ENCODE data around the gene PSMB7.

PSMB7 gene

DNA sequence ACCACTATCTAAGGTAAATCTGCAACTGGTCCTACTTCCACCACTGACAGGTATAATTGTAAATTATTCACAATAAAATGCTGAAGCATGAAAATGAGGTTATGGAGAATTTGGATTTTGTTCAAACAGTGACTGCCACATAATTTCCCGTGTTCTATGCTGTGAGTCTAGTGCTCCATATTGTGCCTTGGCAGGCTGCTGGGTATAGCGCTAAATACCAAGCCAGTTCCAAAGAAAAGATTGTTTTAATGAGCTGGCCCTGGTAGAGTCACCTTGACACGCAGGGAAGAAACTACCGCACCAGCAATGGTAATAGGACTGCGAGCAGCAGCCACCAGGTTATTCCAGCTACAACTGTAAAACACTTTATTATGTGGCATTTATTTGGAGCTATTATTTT, 30.4 kb downstream of the PSMB7 start:
- DNase-seq: no peak

DNA sequence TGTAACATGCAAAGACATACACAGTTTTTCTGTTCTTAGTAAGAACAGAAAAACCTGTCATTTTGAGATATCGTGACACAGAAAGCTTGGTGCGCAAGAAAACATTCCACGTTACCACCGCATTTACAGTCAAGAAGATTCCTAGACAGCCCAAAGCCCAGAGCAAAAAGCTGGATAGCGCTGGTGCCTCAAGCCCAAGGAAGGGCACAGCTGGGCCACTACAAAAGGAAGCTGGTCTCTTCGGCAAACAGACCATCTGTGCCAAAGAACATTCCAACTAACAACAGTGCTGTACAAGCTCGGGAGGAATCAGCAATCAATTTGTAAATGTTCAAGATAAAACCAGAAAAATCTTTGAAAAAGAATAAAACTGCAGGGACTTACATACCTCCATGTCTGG, 31.0 kb downstream of the PSMB7 start:
- H3K4me3 ChIP-seq (ENCODE audit: low read depth, low read length): no peak overlapping the region
- H4K8ac ChIP-seq (ENCODE audit: low read depth, low read length): no peak overlapping the region
- WGBS (ENCODE audit: extremely low coverage, insufficient coverage, insufficient read length): no CpG with 5 or more reads among the region's 7 CpGs
- H4K91ac ChIP-seq (ENCODE audit: low read depth, low read length): no peak overlapping the region
- H3K14ac ChIP-seq (ENCODE audit: low read length): no peak overlapping the region
- H2AFZ ChIP-seq (ENCODE audit: insufficient read depth, low read length, poor library complexity): no peak overlapping the region
- H3K18ac ChIP-seq (ENCODE audit: low read length): no peak overlapping the region
- H3K23ac ChIP-seq (ENCODE audit: low read length): no peak overlapping the region
- H2BK5ac ChIP-seq (ENCODE audit: low read depth, low read length, poor library complexity): no peak overlapping the region
- H3K4ac ChIP-seq (ENCODE audit: low read depth, low read length): no peak overlapping the region
- no peak overlapping the region for H3K4me2 ChIP-seq (ENCODE audit: low read length)
- no peak overlapping the region for H3K27ac ChIP-seq (ENCODE audit: low read depth, low read length)
- H4K12ac ChIP-seq (ENCODE audit: low read depth, low read length): no peak overlapping the region
- no peaks in the 10 kb centered on the region for H3K79me1 ChIP-seq (ENCODE audit: low read length)
- H2BK120ac ChIP-seq (ENCODE audit: insufficient read depth, low read length, poor library complexity): no peak overlapping the region
- peaks cover 14 to 18% of the 10 kb centered on the region in 2 experiments for H3K36me3 ChIP-seq (ENCODE audit: control insufficient read depth in 1 of 2, insufficient read depth in 2 of 2, low read length in 2 of 2)
- no peak overlapping the region for H2BK12ac ChIP-seq (ENCODE audit: low read length)
- H3K9me3 ChIP-seq (ENCODE audit: insufficient read depth, low read depth, low read length): no peaks in the 10 kb centered on the region
- H3K4me1 ChIP-seq (ENCODE audit: control insufficient read depth in 1 of 2, insufficient read depth in 2 of 2, low read length in 2 of 2): no peaks in the 10 kb centered on the region
- H2AK5ac ChIP-seq (ENCODE audit: low read length): no peak overlapping the region
- H3K27me3 ChIP-seq (ENCODE audit: insufficient read depth, low read length): no peaks in the 10 kb centered on the region
- no peak for DNase-seq
- peaks cover 1% of the 10 kb centered on the region for H3K79me2 ChIP-seq (ENCODE audit: control insufficient read depth, insufficient read depth, low read length, poor library complexity)
- no peak overlapping the region for H3K9ac ChIP-seq (ENCODE audit: low read length)

More for the DNA sequence above, 30.4 kb downstream of the PSMB7 start:
- no peak overlapping the region for H3K18ac ChIP-seq (ENCODE audit: low read length)
- H3K27me3 ChIP-seq (ENCODE audit: insufficient read depth, low read length): no peaks in the 10 kb centered on the region
- H3K36me3 ChIP-seq (ENCODE audit: control insufficient read depth in 1 of 2, insufficient read depth in 2 of 2, low read length in 2 of 2): peaks cover 14 to 17% of the 10 kb centered on the region in 2 experiments
- no peak overlapping the region for H2BK120ac ChIP-seq (ENCODE audit: insufficient read depth, low read length, poor library complexity)
- peaks cover 3% of the 10 kb centered on the region for H3K79me2 ChIP-seq (ENCODE audit: control insufficient read depth, insufficient read depth, low read length, poor library complexity)
- H3K9me3 ChIP-seq (ENCODE audit: insufficient read depth, low read depth, low read length): no peaks in the 10 kb centered on the region
- no peak overlapping the region for H2AK5ac ChIP-seq (ENCODE audit: low read length)
- no peak overlapping the region for H4K12ac ChIP-seq (ENCODE audit: low read depth, low read length)
- no peak overlapping the region for H3K23ac ChIP-seq (ENCODE audit: low read length)
- no peak overlapping the region for H3K27ac ChIP-seq (ENCODE audit: low read depth, low read length)
- no peak overlapping the region for H3K4me2 ChIP-seq (ENCODE audit: low read length)
- H2BK5ac ChIP-seq (ENCODE audit: low read depth, low read length, poor library complexity): no peak overlapping the region
- H3K9ac ChIP-seq (ENCODE audit: low read length): no peak overlapping the region
- H4K8ac ChIP-seq (ENCODE audit: low read depth, low read length): no peak overlapping the region
- no CpG with 5 or more reads among the region's 5 CpGs for WGBS (ENCODE audit: extremely low coverage, insufficient coverage, insufficient read length)
- H3K79me1 ChIP-seq (ENCODE audit: low read length): no peaks in the 10 kb centered on the region
- H3K4ac ChIP-seq (ENCODE audit: low read depth, low read length): no peak overlapping the region
- no peak overlapping the region for H2AFZ ChIP-seq (ENCODE audit: insufficient read depth, low read length, poor library complexity)
- H3K4me1 ChIP-seq (ENCODE audit: control insufficient read depth in 1 of 2, insufficient read depth in 2 of 2, low read length in 2 of 2): peaks cover 0 to 2% of the 10 kb centered on the region in 2 experiments
- H2BK12ac ChIP-seq (ENCODE audit: low read length): no peak overlapping the region
- H4K91ac ChIP-seq (ENCODE audit: low read depth, low read length): no peak overlapping the region
- no peak overlapping the region for H3K14ac ChIP-seq (ENCODE audit: low read length)
- H3K4me3 ChIP-seq (ENCODE audit: low read depth, low read length): no peak overlapping the region

DNA sequence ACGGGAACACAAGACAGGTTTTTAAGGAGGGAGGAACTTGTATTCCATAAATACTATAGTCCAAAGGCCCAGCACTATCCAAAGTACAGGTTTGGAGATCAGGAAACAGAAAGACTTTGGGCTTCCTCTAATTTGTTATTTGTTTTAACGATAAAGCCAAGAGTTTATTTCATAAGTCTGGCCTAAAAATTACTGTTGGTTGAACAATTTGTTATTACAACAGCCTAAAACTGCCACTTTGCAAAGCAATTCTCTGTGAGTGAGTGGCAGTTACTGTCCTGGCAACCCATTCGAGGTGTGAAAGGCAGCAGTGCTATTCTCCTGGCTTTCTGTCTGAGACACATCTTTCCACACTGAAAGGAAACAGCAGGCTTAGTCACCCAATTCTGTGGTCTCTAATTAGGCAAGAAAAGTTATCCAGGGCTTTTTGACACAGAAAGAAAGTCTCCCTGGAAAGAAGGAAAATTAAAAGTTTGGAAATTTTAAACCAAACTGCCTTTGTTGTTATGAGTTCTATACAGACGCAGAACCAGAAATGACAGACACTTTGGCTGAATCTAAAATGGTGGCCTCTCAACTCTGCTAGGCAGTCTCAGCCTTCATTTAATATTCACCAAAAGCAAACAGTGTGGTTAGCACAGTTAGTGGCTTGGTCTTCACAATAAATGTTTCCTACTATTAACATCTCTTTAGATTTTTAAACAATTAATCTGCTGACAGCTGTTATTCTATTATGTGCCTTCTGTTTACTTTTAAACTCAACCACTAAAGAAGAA, 33.9 kb downstream of the PSMB7 start:
- Histone ChIP-seq H3K9ac (ENCODE audit: low read length) (no peak overlapping the region), H4K12ac (ENCODE audit: low read depth, low read length) (no peak overlapping the region), H4K8ac (ENCODE audit: low read depth, low read length) (no peak overlapping the region), H3K9me3 (ENCODE audit: insufficient read depth, low read depth, low read length) (no peaks in the 10 kb centered on the region), H3K79me2 (ENCODE audit: control insufficient read depth, insufficient read depth, low read length, poor library complexity) (no peaks in the 10 kb centered on the region), H3K27ac (ENCODE audit: low read depth, low read length) (no peak overlapping the region), H3K4me3 (ENCODE audit: low read depth, low read length) (no peak overlapping the region), H3K4ac (ENCODE audit: low read depth, low read length) (no peak overlapping the region), H2BK5ac (ENCODE audit: low read depth, low read length, poor library complexity) (no peak overlapping the region), H3K14ac (ENCODE audit: low read length) (no peak overlapping the region), H2BK120ac (ENCODE audit: insufficient read depth, low read length, poor library complexity) (no peak overlapping the region), H3K4me1 (ENCODE audit: control insufficient read depth in 1 of 2, insufficient read depth in 2 of 2, low read length in 2 of 2) (no peaks in the 10 kb centered on the region), H3K18ac (ENCODE audit: low read length) (no peak overlapping the region), H3K36me3 (ENCODE audit: control insufficient read depth in 1 of 2, insufficient read depth in 2 of 2, low read length in 2 of 2) (peaks cover 14 to 23% of the 10 kb centered on the region in 2 experiments), H3K79me1 (ENCODE audit: low read length) (no peaks in the 10 kb centered on the region), H3K4me2 (ENCODE audit: low read length) (no peak overlapping the region), H2AFZ (ENCODE audit: insufficient read depth, low read length, poor library complexity) (no peak overlapping the region), H3K27me3 (ENCODE audit: insufficient read depth, low read length) (no peaks in the 10 kb centered on the region), H2BK12ac (ENCODE audit: low read length) (no peak overlapping the region), H4K91ac (ENCODE audit: low read depth, low read length) (no peak overlapping the region), H3K23ac (ENCODE audit: low read length) (no peak overlapping the region), H2AK5ac (ENCODE audit: low read length) (no peak overlapping the region)
- WGBS (ENCODE audit: extremely low coverage, insufficient coverage, insufficient read length): no CpG with 5 or more reads among the region's 4 CpGs
- no peak for DNase-seq

DNA sequence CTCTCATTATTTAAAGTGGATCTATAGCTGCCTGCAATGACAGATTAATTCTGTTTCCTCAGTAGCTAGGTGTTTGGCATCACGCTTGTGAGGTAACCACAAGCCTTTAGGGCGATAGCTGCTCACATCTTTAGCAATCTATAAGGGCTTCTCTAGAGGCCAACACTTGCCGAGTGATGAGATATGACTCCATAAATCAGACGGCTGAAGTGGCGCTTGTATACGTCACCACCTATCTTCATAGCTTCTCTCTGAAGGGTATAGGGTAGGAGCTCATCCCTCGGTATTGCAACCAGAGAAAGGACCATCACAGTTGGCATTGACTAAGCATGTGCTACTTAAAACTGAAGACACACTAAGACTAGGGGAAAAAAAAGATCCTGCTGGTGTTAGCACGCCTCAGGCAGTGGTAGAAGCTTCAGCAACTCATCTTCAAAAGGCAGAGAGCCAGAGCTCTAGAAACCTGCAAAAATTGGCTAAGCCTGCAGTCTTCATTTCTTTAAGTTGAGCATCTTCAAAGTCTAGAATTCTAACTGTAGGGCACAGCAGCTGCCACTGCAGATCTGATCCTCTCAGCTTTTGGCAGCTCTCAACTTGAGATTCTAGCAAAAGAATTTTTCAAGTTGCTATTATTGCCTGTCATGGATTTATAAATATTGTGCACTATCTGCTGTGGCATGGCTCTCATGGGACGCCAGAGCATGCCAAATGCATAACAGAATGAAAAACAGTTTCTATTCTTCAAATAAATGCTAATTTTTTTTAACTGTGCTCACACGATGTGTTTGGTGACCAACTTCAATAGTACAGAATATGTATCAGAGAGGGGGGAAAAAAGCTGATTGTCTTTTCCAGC, 37.5 kb downstream of the PSMB7 start:
- Histone ChIP-seq H4K91ac (ENCODE audit: low read depth, low read length) (no peak overlapping the region), H2AFZ (ENCODE audit: insufficient read depth, low read length, poor library complexity) (no peak overlapping the region), H2BK120ac (ENCODE audit: insufficient read depth, low read length, poor library complexity) (no peak overlapping the region), H3K4me2 (ENCODE audit: low read length) (no peak overlapping the region), H3K23ac (ENCODE audit: low read length) (no peak overlapping the region), H2AK5ac (ENCODE audit: low read length) (no peak overlapping the region), H3K4ac (ENCODE audit: low read depth, low read length) (no peak overlapping the region), H2BK12ac (ENCODE audit: low read length) (no peak overlapping the region), H3K9me3 (ENCODE audit: insufficient read depth, low read depth, low read length) (no peaks in the 10 kb centered on the region), H3K27me3 (ENCODE audit: insufficient read depth, low read length) (no peaks in the 10 kb centered on the region), H3K14ac (ENCODE audit: low read length) (no peak overlapping the region), H3K9ac (ENCODE audit: low read length) (no peak overlapping the region), H2BK5ac (ENCODE audit: low read depth, low read length, poor library complexity) (no peak overlapping the region), H4K12ac (ENCODE audit: low read depth, low read length) (no peak overlapping the region), H3K4me3 (ENCODE audit: low read depth, low read length) (no peak overlapping the region), H3K27ac (ENCODE audit: low read depth, low read length) (no peak overlapping the region), H3K36me3 (ENCODE audit: control insufficient read depth in 1 of 2, insufficient read depth in 2 of 2, low read length in 2 of 2) (peaks cover 13 to 18% of the 10 kb centered on the region in 2 experiments), H3K79me1 (ENCODE audit: low read length) (no peaks in the 10 kb centered on the region), H4K8ac (ENCODE audit: low read depth, low read length) (no peak overlapping the region), H3K79me2 (ENCODE audit: control insufficient read depth, insufficient read depth, low read length, poor library complexity) (no peaks in the 10 kb centered on the region), H3K4me1 (ENCODE audit: control insufficient read depth in 1 of 2, insufficient read depth in 2 of 2, low read length in 2 of 2) (no peaks in the 10 kb centered on the region), H3K18ac (ENCODE audit: low read length) (no peak overlapping the region)
- no peak for DNase-seq
- WGBS (ENCODE audit: extremely low coverage, insufficient coverage, insufficient read length): no CpG with 5 or more reads among the region's 10 CpGs
